Measurements from ENCODE around the gene GPD1.
A peak's percentile ranks its signal among the peaks of the same experiment; 100 is the strongest.

Gene GPD1

GRCh38 chr12:50087995-50088394 is 15.8 kb upstream of the GPD1 start:
- H3K27me3 ChIP-seq (ENCODE audit: insufficient read depth, low read depth, severe bottlenecking) = no peaks in the 10 kb centered on the region
- no peak overlapping the region for H3K4me3 ChIP-seq (ENCODE audit: low read depth, low read length)
- H3K9me3 ChIP-seq (ENCODE audit: severe bottlenecking) = no peaks in the 10 kb centered on the region
- TF ChIP-seq CTCF (IDR thresholded peaks at IDR 0.05; ENCODE audit: low read depth, low read length) = no peak
- peaks cover 61% of the 10 kb centered on the region for H3K36me3 ChIP-seq
- no peak overlapping the region for H3K27ac ChIP-seq
- no peak for DNase-seq

GRCh38 chr12:50088577-50089335 is 15.1 kb upstream of the GPD1 start:
- Histone ChIP-seq H3K9me3 (ENCODE audit: severe bottlenecking) (no peaks in the 10 kb centered on the region), H3K36me3 (peaks cover 68% of the 10 kb centered on the region), H3K27ac (no peak overlapping the region), H3K4me3 (ENCODE audit: low read depth, low read length) (no peak overlapping the region), H3K27me3 (ENCODE audit: insufficient read depth, low read depth, severe bottlenecking) (no peaks in the 10 kb centered on the region)
- peak; percentile 71 for DNase-seq
- TF ChIP-seq CTCF (IDR thresholded peaks at IDR 0.05; ENCODE audit: low read depth, low read length) = peak; percentile 82

- Histone ChIP-seq H3K9me3 (ENCODE audit: severe bottlenecking) (no peaks in the 10 kb centered on the region), H3K27ac (no peak overlapping the region), H3K27me3 (ENCODE audit: insufficient read depth, low read depth, severe bottlenecking) (no peaks in the 10 kb centered on the region), H3K4me3 (ENCODE audit: low read depth, low read length) (no peak overlapping the region), H3K36me3 (peaks cover 78% of the 10 kb centered on the region)
- no peak for TF ChIP-seq CTCF (IDR thresholded peaks at IDR 0.05; ENCODE audit: low read depth, low read length)
- DNase-seq = no peak
Measured at GRCh38 chr12:50089730-50090129, 14.1 kb upstream of the GPD1 start.

GRCh38 chr12:50090391-50090790 is 13.4 kb upstream of the GPD1 start:
- no peak for DNase-seq
- Histone ChIP-seq H3K27ac (no peak overlapping the region), H3K4me3 (ENCODE audit: low read depth, low read length) (no peak overlapping the region), H3K27me3 (ENCODE audit: insufficient read depth, low read depth, severe bottlenecking) (no peaks in the 10 kb centered on the region), H3K9me3 (ENCODE audit: severe bottlenecking) (no peaks in the 10 kb centered on the region), H3K36me3 (peaks cover 84% of the 10 kb centered on the region)
- no peak for TF ChIP-seq CTCF (IDR thresholded peaks at IDR 0.05; ENCODE audit: low read depth, low read length)

- Histone ChIP-seq H3K9me3 (ENCODE audit: severe bottlenecking) (no peaks in the 10 kb centered on the region), H3K36me3 (peaks cover 78% of the 10 kb centered on the region), H3K27ac (no peak overlapping the region), H3K4me3 (ENCODE audit: low read depth, low read length) (no peak overlapping the region), H3K27me3 (ENCODE audit: insufficient read depth, low read depth, severe bottlenecking) (no peaks in the 10 kb centered on the region)
- no peak for TF ChIP-seq CTCF (IDR thresholded peaks at IDR 0.05; ENCODE audit: low read depth, low read length)
- DNase-seq = no peak
Measured at GRCh38 chr12:50097952-50098351, 5.9 kb upstream of the GPD1 start.

Measured in WERI-Rb-1 (cell line).